ENCODE results near the gene RPL13.
A peak's percentile ranks its signal among the peaks of the same experiment; 100 is the strongest.

The RPL13 gene

DNA sequence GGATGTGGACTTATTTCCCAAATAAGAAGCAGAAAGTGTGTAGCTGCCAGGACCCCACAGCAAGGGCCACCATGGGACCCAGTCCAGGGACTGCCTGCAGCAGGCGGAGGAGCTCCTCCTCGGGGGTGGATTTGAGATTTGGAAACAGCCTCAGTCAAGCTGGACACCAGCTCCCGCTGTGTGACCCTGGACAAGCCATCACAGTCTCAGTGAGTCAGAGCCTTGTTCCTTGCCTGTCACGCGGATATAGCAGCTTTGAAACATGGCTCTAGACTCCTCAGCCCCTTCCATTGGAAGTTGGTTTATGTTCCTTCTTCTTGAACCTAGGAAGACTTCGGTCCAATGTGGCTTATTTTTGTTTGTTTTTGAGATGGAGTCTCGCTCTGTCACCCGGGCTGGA lies 40.5 kb downstream of the RPL13 start:
- DNase-seq: peak; percentile 25 to 31 (median 29)

DNA sequence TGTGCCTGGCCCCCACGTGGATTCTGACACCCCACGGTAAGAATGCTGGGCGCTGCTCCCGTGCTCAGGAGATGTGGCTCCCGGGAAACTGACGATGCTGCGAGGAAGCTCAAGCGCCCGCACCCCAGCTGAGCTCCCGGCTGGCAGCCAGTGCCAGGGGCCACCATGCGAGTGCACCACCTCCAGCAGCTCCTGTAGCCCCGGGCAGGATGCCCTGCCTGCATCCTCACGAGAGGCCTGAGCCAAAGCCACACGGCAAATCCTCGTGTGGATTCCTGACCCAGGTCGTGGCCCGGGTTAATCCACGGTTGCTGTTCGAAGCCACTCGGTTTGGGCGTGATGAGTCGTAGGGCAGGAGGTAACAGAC lies 41.4 kb downstream of the RPL13 start:
- no peak for DNase-seq

DNA sequence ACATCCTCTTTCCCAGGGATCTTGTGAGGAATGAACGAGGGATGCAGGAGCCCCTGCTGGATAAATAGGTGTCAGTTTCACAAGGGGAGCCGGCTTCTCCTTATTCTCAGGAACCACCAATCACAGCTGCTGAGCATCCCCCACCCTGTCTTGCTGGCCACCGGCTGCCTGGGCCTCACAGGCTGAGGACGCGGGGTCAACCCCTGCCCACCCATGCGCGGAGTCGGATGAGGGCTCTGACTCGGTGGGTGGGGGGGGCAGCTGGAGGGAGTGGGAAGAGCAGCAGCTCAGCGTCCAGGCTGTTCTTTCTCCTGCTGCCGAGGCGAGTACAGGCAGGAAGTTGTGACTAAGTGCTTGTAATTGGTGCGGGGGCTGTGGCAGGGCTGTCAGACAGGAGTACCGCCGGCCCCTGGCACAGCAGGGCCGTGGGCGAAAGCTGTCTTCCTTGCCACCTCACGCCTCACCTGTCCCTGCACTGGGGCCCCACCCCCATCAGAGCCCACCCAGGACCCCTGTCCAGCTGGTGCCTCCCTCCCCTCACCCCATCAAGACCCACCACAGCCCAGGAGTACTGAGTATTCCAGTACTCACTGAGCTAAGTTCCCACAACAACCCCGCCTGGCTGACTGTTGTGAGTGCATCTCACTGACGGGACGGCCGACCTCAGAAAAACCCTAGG lies 41.9 kb downstream of the RPL13 start:
- peak; percentile 85 to 89 (median 88) for DNase-seq

DNA sequence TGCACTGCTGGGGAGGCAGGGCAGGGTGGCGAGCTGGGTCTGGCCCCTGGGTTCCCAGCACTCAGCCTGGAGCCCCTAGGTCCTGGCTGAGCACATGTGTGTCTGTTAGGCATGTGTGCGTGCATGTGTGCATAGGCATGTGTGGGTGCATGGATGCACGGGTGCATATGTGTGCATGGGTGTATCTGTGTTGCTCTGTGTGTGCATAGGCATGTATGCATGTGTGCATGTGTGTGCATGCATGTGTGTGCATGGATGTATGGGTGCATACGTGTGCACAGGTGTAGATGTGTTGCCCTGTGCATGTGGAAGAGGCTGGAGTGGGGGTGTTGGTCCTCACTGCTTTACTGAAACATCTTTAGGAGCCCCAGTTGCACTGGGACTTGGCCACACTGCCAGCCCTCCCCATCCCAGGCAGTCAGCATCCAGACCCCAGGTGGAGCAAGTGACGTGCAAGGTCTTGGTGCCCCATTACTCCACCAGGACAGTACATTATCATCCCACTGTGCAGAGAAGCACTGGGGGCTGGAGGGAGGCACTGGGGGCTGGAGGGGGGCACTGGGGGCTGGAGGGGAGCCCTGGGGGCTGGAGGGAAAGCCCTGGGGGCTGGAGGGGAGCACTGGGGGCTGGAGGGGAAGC lies 42.6 kb downstream of the RPL13 start:
- no peak for DNase-seq

DNA sequence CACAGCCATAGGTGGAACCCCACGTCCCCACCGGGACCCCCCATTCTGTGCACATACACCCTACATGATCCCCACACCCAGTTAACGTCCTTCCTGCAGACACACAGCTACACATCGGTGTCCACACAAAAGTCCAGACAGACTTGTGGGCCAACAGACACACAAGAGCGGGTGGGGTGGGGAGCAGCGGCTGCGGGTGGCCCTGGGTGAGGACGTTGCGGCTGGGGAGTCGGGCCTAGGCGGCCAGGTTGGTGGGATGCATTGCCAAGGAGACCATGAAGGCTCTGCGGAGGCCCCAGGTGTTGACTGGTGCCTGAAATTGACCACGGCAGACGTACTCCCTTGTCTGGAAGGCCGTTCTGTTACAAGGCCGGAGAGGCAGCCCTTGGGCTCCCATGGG lies 44.3 kb downstream of the RPL13 start:
- no peak for DNase-seq

DNA sequence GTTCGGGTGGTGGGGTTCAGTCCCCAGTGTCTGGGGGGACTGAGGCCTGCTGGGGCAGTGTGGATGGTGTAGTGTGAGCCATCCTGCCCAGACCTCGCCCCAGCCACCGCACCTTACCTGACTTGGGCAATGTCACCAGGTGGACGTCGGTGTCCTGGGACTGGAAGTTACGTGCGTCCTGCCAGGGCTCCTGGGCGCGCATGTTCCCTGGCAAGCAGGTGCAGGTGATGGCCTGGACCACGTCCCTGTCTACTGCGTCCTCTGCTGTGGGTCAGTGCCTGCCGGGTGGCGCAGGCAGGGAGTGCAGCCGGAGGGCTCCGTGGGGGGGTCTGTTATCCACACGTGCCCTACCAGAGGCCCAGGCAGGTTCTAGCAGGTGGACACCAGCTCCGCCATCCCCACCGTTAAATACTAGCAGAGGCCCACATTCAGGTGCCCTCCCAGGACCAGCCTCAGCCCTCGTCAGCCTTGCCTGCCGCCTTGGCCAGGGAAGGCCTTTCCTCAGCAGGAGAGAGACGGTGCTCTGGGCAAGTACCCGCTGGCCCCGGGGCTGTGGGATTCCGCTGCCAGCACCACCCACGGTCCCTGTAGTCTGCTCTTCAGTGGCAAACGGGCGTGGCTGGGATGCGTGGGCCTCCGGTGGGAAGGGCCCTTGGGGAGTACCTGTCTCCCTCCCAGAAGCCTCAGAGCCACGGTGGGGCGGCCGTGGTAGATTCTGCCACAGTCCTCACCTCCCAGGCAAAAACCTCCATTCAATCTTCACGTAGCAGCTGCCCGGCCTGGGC lies 44.9 kb downstream of the RPL13 start:
- DNase-seq: no peak

DNA sequence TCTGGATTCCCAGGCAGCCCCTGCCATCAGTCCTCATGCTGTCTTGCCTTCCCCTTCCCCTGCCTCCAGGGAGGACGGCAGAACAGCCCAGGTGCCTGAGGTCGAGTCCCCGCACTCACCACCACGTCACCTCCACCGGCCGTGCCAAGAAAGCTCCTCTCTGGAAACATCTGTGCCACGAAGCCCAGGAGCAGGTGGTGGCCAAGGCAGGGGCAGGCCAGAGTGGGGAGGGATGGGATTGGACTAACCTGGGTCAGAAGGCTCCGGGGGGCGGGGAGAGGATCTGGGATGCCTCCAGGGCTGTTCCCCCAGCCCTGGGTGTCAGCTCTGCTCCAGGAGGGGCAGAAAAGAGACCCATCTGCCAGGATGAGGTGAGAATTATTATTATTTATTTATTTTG lies 45.5 kb downstream of the RPL13 start:
- no peak for DNase-seq

DNA sequence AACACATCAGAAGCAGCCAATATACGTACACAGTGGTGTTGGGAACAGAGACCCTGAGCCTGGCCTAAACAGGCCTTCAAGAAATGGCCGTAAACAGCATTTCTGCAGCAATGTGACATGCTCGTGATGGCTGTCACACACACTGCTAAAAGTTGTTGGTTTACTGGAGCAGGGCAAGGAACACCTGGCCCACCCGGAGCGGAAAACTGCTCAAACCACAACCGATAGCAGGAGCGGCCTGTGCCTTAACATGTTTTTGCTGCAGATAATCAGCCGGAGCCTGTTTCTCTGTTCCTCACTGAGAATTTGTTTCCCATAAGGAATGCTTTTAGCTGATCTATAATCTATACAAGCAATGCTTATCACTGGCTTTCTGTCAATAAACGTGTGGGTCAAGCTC lies 47.0 kb downstream of the RPL13 start:
- DNase-seq: no peak

DNA sequence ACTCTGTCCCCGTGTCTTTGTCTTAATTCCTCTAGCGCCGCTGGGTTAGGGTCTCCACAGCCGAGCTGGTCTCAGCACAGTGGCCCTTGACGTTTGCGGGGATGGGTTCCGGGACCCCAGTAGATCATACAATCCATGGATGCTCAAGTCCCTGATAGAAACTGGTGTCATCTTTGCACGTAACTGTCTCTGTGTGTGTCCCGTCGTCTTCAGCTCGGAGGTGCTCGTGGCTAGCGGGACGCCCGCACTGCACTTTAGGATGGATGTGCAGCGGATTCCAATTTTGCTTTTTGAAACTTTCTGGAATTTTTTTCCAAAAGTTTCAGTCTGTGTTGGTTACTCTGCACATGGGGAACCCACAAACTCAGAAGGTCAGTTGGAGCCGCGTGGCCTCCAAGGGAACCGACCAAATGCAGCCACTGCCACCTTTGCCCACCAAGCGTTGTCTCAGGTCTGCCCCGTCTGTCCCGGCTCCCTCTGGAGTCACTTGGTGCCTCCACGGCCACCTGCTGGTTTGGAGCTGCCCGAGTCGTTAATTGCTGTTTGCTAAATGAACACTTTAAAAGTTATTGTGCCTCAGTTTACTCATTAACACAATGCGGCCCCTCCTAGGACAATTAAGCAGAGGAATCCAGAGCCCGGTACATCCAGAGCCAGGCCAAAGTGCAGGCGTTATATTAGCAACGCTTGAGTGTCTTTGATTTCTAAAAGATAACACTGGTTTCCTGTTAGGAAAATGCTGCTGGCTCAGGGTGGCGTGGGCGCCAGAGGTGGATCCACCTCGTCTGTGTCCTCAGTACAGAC lies 47.7 kb downstream of the RPL13 start:
- DNase-seq: no peak

DNA sequence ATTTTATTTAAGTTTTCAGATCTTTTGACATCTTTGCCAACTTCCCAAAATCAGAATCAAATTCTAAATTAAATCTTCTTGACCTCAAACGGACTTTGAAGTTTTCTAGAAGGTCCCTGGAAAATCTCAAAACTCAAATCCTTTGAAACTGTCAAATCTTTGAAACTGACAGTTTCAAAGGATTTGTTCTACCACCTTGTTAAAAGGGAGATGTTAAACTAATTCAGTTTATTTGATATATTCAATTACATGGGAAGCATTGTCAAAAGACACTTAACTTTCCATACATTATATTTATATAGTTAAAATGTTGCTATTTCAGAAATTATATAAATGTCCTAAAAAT lies 49.6 kb downstream of the RPL13 start:
- no peak for DNase-seq

DNA sequence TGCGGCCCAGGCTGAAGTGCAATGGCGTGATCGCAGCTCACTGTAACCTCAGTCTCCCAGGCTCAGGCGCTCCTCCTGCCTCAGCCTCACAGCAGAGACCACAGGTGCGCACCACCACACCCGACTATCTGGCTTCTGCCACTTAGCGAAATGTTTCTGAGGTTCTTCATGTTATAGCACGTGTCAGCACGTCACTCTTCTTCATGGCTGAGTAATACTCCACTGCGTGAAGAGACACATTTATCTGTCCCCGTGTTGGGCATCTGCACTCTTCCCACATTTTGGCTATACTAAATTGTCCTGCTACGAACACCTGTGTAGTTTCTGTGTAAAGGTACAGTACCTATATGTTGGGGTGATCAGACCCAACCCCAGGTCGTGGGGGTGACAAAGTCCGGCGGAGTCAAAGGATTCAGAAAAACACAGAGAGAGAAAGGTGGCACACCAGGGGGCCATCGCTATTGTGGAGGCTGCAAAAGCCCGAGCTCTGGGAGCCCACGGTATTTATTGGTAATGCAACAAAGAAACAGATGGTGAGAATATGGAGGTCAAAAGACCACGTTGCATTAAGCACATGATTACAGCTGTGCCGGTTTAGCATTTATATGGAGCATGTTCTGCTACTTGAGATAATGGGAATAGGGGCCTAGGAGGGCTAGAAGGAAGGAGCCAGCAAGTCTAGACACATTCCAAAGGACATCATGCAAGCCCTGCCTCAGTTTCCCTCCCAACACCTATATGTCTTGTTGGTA lies 52.1 kb downstream of the RPL13 start:
- DNase-seq: no peak

DNA sequence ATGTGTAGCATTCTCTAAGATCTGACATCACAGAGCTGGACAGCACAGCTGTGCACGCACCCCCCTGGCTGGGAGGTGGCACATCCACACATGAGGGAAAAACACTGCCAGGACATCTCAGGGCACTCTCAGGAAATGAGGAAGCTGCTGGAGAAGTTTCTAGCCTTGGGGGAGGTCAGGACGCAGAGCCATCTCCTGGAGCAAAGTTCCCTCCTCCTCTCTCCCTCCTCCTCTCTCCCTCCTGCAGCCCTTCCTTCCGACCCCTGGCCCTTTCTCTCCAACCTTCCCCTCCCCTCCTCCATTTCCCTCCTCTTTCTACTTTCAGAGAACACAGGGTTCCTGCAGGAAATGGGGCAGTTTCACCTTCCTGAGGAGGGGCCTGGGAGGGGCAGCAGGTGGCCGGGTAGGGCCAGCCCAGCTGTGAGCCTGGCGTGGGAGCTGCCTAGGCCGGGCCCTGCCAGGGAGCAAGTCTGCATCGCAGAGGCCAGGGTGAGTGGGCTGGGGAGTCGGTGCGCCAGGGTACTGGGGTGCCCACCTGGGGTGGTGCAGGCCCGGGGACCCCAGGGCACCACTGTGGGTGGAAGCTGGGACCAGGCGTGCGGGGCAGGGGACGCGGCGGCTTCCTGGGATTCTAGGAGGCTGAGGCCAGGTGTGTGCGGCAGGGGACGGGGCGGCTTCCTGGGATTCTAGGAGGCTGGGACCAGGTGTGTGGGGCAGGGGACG lies 52.9 kb downstream of the RPL13 start, which contains the start of gene DPEP1:
Gene DPEP1, plus strand, starts transcription at position 412 of the 723 bp plus-strand sequence. CDS start 16,769 bp downstream, outside the sequence.
- peak; percentile 20 to 51 (median 34) for DNase-seq

DNA sequence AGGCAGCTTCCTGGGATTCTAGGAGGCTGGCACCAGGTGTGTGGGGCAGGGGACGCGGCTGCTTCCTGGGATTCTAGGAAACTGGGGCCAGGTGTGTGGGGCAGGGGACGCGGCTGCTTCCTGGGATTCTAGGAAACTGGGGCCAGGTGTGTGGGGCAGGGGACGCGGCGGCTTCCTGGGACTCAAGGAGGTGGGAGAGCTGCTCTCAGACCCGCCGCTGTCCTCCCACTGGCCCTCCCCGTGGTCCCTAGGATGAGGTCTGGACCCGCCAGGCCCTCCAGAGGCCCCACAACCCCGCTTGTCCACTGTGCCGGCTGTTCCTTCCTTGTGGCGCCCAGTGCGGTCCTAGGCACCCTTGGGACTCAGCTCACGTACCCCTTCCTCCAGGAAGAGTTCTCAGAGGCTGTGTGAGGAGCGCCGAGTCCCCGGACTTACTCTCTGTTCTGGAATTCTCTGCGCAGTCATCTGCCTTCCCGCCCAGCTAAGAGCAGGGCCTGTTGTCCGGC lies 53.5 kb downstream of the RPL13 start:
- DNase-seq: no peak
